Ovary (tissue), 3 donors: ENCODE results near the gene GPR4.

Experiments
- CTCF ChIP-seq, 3 donors: fragments of 450-650 bp in 2 of 3; fragments of 200-600 bp in 1 of 3; IDR thresholded peaks; one replicate each; pipeline versions ENCODE4 v1.5.1 to v1.8.0; 2016 to 2022; ENCODE audit warnings: antibody characterized with exemption in 3 of 3, mild to moderate bottlenecking in 1 of 3
- POLR2A ChIP-seq: fragments of 450-650 bp; IDR thresholded peaks from one replicate; pipeline ENCODE4 v1.6.1; 2017; ENCODE audit warnings: antibody characterized with exemption, mild to moderate bottlenecking, moderate library complexity
- donor health status: DM: no; HTN: no; CAD: no.

GRCh38 chr19:45554481-45554880, 47.5 kb downstream of the GPR4 start:
- TF ChIP-seq CTCF (IDR thresholded peaks at IDR 0.05): no peak
- TF ChIP-seq POLR2A: no peak
